Measurements from ENCODE around the gene STK24.

STK24 gene

GRCh38 chr13:98456413-98456845 lies 120.5 kb downstream of the STK24 start:
- Histone ChIP-seq H3K27me3 (replicated peaks; ENCODE audit: insufficient read depth, low read length) (no peaks in the 10 kb centered on the region), H2AFZ (ENCODE audit: low read length) (no peak overlapping the region), H3K4me2 (ENCODE audit: low read depth, low read length) (no peak overlapping the region), H3K36me3 (replicated peaks; ENCODE audit: insufficient read depth, low read length) (peaks cover 8% of the 10 kb centered on the region; the same call in 1 of the 2 replicates), H3F3A (ENCODE audit: insufficient read depth, low read length) (no peaks in the 10 kb centered on the region), H3K9ac (ENCODE audit: low read length) (no peak overlapping the region), H3K9me3 (replicated peaks; ENCODE audit: insufficient read depth, low read length) (no peaks in the 10 kb centered on the region), H3K9me2 (replicated peaks; ENCODE audit: insufficient read depth, low read length) (no peaks in the 10 kb centered on the region), H3K79me2 (ENCODE audit: low read length) (0 out of 2 replicates have a peak, but pooled peaks cover 5% of the 10 kb centered on the region), H3K4me3 (ENCODE audit: low read length) (no peak overlapping the region), H3K4me1 (ENCODE audit: low read length) (no peaks in the 10 kb centered on the region), H3K27ac (ENCODE audit: low read length) (no peak overlapping the region), H4K20me1 (ENCODE audit: insufficient read depth, low read length) (no peaks in the 10 kb centered on the region)
- TF ChIP-seq EZH2 (optimal IDR thresholded peaks at IDR 0.05; ENCODE audit: low read depth, low read length) (no peak), CTCF (IDR thresholded peaks at IDR 0.05; ENCODE audit: low read length) (no peak)
- DNase-seq = no peak

- no peaks in the 10 kb centered on the region for H3F3A ChIP-seq (ENCODE audit: insufficient read depth, low read length)
- H4K20me1 ChIP-seq (ENCODE audit: insufficient read depth, low read length) = no peaks in the 10 kb centered on the region
- no peaks in the 10 kb centered on the region for H3K4me1 ChIP-seq (ENCODE audit: low read length)
- no peak overlapping the region for H2AFZ ChIP-seq (ENCODE audit: low read length)
- TF ChIP-seq CTCF (IDR thresholded peaks at IDR 0.05; ENCODE audit: low read length) = no peak
- no peak for TF ChIP-seq EZH2phosphoT487 (IDR thresholded peaks at IDR 0.05; ENCODE audit: low read length)
- TF ChIP-seq EZH2 (optimal IDR thresholded peaks at IDR 0.05; ENCODE audit: low read depth, low read length) = no peak
- H3K9ac ChIP-seq (ENCODE audit: low read length) = no peak overlapping the region
- no peaks in the 10 kb centered on the region for H3K27me3 ChIP-seq (replicated peaks; ENCODE audit: insufficient read depth, low read length)
- no peaks in the 10 kb centered on the region for H3K9me2 ChIP-seq (replicated peaks; ENCODE audit: insufficient read depth, low read length)
- no peak overlapping the region for H3K4me2 ChIP-seq (ENCODE audit: low read depth, low read length)
- peaks cover 3% of the 10 kb centered on the region; the same call in 1 of the 2 replicates for H3K36me3 ChIP-seq (replicated peaks; ENCODE audit: insufficient read depth, low read length)
- H3K4me3 ChIP-seq (ENCODE audit: low read length) = no peak overlapping the region
- 0 out of 2 replicates have a peak, but pooled peaks cover 5% of the 10 kb centered on the region for H3K79me2 ChIP-seq (ENCODE audit: low read length)
- DNase-seq = no peak
- H3K27ac ChIP-seq (ENCODE audit: low read length) = no peak overlapping the region
- no peaks in the 10 kb centered on the region for H3K9me3 ChIP-seq (replicated peaks; ENCODE audit: insufficient read depth, low read length)
These were observed 122.5 kb downstream of the STK24 start for GRCh38 chr13:98454389-98454881.

GRCh38 chr13:98452851-98453843 lies 123.8 kb downstream of the STK24 start:
- Histone ChIP-seq H2AFZ (ENCODE audit: low read length) (no peak overlapping the region), H3K79me2 (ENCODE audit: low read length) (0 out of 2 replicates have a peak, but pooled peaks cover 5% of the 10 kb centered on the region), H3K4me3 (ENCODE audit: low read length) (no peak overlapping the region), H3K36me3 (replicated peaks; ENCODE audit: insufficient read depth, low read length) (peaks cover 3% of the 10 kb centered on the region), H3K27ac (ENCODE audit: low read length) (no peak overlapping the region), H3K9me2 (replicated peaks; ENCODE audit: insufficient read depth, low read length) (no peaks in the 10 kb centered on the region), H3K27me3 (replicated peaks; ENCODE audit: insufficient read depth, low read length) (no peaks in the 10 kb centered on the region), H3K4me2 (ENCODE audit: low read depth, low read length) (no peak overlapping the region), H4K20me1 (ENCODE audit: insufficient read depth, low read length) (no peaks in the 10 kb centered on the region), H3K4me1 (ENCODE audit: low read length) (no peaks in the 10 kb centered on the region), H3K9ac (ENCODE audit: low read length) (no peak overlapping the region), H3F3A (ENCODE audit: insufficient read depth, low read length) (no peaks in the 10 kb centered on the region), H3K9me3 (replicated peaks; ENCODE audit: insufficient read depth, low read length) (no peaks in the 10 kb centered on the region)
- TF ChIP-seq EZH2 (optimal IDR thresholded peaks at IDR 0.05; ENCODE audit: low read depth, low read length) (no peak), EZH2phosphoT487 (IDR thresholded peaks at IDR 0.05; ENCODE audit: low read length) (no peak), CTCF (IDR thresholded peaks at IDR 0.05; ENCODE audit: low read length) (no peak)
- DNase-seq = no peak

Data from MM.1S (cell line).